Vagina (tissue), 2 donors: ENCODE measurements around the gene RASL11B.

Source experiments
- POLR2AphosphoS5 ChIP-seq, 2 donors: sonication (generic); formaldehyde crosslinking; IDR thresholded peaks; one replicate each; pipeline ENCODE4 v1.9.0; 2017; ENCODE audit warnings: antibody characterized with exemption in 2 of 2, mild to moderate bottlenecking in 2 of 2, low read depth in 1 of 2; ENCODE audit not compliant: insufficient read depth in 1 of 2
- TF ChIP-seq, protein P1 (sequence below), 3 experiments: fragments of 450-650 bp in 2 of 3; fragments of 200-600 bp in 1 of 3; sonication (generic) in 1 of 3; IDR thresholded peaks; one replicate each; pipeline ENCODE4 v1.5.1; 2017 to 2019; ENCODE audit warnings: antibody characterized with exemption in 3 of 3, mild to moderate bottlenecking in 2 of 3, moderate library complexity in 2 of 3

DNA sequence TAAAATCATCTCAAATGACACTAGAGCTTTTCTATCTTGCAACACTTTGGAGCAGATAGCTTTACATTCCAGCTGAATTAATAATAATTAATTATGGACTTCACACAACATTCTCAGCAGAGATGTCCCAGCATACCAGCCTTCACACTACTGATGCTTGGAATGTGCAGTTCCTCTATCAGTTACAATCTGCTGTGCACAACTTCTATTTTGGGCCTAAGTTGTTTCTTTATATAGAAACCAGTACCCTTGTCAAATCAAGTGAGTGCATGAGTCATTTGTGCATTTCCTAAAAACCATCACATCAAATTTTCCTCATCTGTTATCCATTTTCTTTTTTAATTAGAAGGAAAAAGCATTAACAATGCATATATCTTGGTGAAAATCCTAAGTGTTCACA, 8.8 kb upstream of the RASL11B start:
- TF ChIP-seq, protein P1, sequence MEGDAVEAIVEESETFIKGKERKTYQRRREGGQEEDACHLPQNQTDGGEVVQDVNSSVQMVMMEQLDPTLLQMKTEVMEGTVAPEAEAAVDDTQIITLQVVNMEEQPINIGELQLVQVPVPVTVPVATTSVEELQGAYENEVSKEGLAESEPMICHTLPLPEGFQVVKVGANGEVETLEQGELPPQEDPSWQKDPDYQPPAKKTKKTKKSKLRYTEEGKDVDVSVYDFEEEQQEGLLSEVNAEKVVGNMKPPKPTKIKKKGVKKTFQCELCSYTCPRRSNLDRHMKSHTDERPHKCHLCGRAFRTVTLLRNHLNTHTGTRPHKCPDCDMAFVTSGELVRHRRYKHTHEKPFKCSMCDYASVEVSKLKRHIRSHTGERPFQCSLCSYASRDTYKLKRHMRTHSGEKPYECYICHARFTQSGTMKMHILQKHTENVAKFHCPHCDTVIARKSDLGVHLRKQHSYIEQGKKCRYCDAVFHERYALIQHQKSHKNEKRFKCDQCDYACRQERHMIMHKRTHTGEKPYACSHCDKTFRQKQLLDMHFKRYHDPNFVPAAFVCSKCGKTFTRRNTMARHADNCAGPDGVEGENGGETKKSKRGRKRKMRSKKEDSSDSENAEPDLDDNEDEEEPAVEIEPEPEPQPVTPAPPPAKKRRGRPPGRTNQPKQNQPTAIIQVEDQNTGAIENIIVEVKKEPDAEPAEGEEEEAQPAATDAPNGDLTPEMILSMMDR (IDR thresholded peaks at IDR 0.05), result no peak
- no peak for TF ChIP-seq POLR2AphosphoS5 (IDR thresholded peaks at IDR 0.05; ENCODE audit: insufficient read depth in 1 of 2, low read depth in 1 of 2)
